Psoas muscle (tissue), 8 donors: ENCODE results near the gene HAND1. TPM values are rescaled to one million over a fixed set of nuclear protein-coding genes. Genes with fewer than 3 reads are reported as not detected.

ENCODE experiments used
- ATAC-seq, 4 donors: fragments of 200-7000 bp; cut with Tn5 transposase; one replicate each; pipeline ENCODE4 v1.9.1; 2020; ENCODE audit warnings: moderate library complexity in 3 of 4, mild to moderate bottlenecking in 2 of 4
- DNase-seq, 2 donors: peaks; one replicate each; pipeline ENCODE4 v3.0.0-alpha.2; 2020
- H3K27ac ChIP-seq: fragments of 200-600 bp; one replicate; pipeline ENCODE4 v1.8.0; 2022
- H3K27me3 ChIP-seq, 3 donors: fragments of 200-600 bp in 1 of 3; one replicate each; pipeline versions ENCODE4 v1.6.1 to v1.8.0; 2013 to 2022; ENCODE audit warnings: low read length in 2 of 3, mild to moderate bottlenecking in 2 of 3, moderate library complexity in 1 of 3; ENCODE audit not compliant: insufficient read depth in 3 of 3
- H3K36me3 ChIP-seq, 2 donors: fragments of 200-600 bp in 1 of 2; one replicate each; pipeline versions ENCODE4 v1.6.1 to v1.8.0; 2013 to 2022; ENCODE audit warnings: low read depth in 1 of 2, mild to moderate bottlenecking in 1 of 2, moderate library complexity in 1 of 2; ENCODE audit not compliant: insufficient read depth in 1 of 2
- H3K4me1 ChIP-seq: fragments of 200-600 bp; one replicate; pipeline ENCODE4 v1.8.0; 2022
- H3K4me3 ChIP-seq: fragments of 200-600 bp; one replicate; pipeline ENCODE4 v1.8.0; 2022; ENCODE audit warnings: mild to moderate bottlenecking
- H3K9me3 ChIP-seq: fragments of 200-600 bp; one replicate; pipeline ENCODE4 v1.8.0; 2022
- WGBS, 3 donors: extraction: QIAGEN DNeasy Blood & Tissue Kit; methylation state at CpG; one replicate each; pipeline versions ENCODE4 v1.1.6 to v1.1.7; 2013; 5-methylcytosine and 5-hydroxymethylcytosine counted together
- intact Hi-C, 2 donors: fragments of 100-400 bp; cut with DNase I; formaldehyde crosslinking; loops; one replicate each; pipeline versions ENCODE4 v1.11.0 to v1.14.2; 2022
- polyA plus RNA-seq, 3 donors: library from polyadenylated mRNA; stranded (reverse); fragments of 200-250 nt; gene quantifications; one replicate each; pipeline ENCODE4 v1.2.3, GENCODE V29; 2013
- total RNA-seq, 4 donors: library from RNA; stranded (reverse); fragmentation: NEBNext Ultra II Directional in 2 of 4; extraction: Animal tissue kit (Norgen Biotek cat#: 25700) in 2 of 4; gene quantifications; one replicate each; pipeline versions ENCODE4 v1.2.1 to v1.2.4, GENCODE V29; 2021 to 2023
- TF ChIP-seq, protein P1 (sequence below): fragments of 200-600 bp; IDR thresholded peaks from one replicate; pipeline ENCODE4 v1.8.0; 2022; ENCODE audit warnings: antibody characterized with exemption
- donor health status: healthy with polysubstance abuse.
- donor health status: DM: no; HTN: no; CAD: no; lungs with moderate emphysema.
- donor health status: Bipolar disorder and iron deficiency.
- donor health status: healthy.
- donor health status: DM: yes; HTN: yes; CAD: no.
- donor health status: DM: no; HTN: no; CAD: no.
- donor health status: DM: no; HTN: no; CAD: no.
- donor health status: DM: yes; HTN: yes; CAD: no.

The HAND1 gene
- total and polyA plus RNA-seq, 7 donors, result not detected

DNA sequence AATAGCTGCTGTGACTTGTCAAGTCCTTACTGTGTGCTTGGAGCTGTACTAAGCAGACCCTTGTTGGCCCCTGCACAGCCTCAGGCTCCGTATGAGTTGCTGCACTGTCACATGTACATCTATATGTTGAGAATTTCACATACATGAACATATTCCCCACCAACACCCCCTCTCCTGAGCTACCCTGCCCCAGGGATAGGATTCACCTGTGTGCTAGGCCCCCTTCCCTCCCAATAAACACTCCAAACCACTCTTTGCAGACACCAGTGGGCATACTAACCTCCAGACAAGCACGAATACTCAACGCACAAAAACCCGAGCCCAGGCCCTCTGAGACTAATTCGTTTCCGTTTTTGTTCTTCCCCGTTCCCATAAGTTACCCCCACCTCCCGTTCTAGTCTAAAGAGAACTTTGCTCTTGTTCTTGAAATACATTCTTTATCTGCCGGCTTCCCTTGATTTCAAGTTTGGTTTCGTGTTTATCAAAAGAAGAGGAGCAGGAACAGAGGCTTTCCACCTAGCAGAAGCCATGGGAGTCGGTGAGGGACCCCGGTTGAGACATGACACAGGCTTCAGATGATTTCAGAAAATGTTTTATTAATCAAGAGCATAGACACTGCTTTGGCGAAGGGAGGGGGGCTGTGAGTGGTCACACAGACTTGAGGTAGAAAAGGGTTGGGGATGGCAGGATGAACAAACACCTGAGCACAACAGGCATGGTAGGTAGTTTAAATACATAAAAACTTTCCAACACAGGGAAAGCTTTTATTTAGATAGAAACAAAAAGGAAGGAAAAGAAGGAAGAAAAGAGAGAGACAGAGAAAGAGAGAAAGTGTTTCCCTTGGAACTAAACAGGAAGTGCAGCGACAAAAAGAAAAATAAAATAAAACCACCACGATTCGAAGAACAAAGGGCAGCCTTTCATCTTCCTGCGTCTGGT, 3.4 kb downstream of the HAND1 start:
- no peaks in the 10 kb centered on the region for H3K9me3 ChIP-seq
- H3K4me3 ChIP-seq, result no peak overlapping the region
- no peak overlapping the region for H3K27ac ChIP-seq
- ATAC-seq (no peak), DNase-seq (peak in 1 of 2 donors; percentile 21)
- WGBS, 3 donors, result 15 to 20% (median 15%) methylated on average over 17 of the region's 17 CpGs
- intact Hi-C loops, result loop anchor here in 1 of 2 donors (10.0 kb wide), 1 partner anchor 470 kb away; the partner anchor contains the start of gene MRPL22
- peaks cover 0 to 100% (median 58%) of the 10 kb centered on the region in 3 donors for H3K27me3 ChIP-seq
- TF ChIP-seq, protein P1, sequence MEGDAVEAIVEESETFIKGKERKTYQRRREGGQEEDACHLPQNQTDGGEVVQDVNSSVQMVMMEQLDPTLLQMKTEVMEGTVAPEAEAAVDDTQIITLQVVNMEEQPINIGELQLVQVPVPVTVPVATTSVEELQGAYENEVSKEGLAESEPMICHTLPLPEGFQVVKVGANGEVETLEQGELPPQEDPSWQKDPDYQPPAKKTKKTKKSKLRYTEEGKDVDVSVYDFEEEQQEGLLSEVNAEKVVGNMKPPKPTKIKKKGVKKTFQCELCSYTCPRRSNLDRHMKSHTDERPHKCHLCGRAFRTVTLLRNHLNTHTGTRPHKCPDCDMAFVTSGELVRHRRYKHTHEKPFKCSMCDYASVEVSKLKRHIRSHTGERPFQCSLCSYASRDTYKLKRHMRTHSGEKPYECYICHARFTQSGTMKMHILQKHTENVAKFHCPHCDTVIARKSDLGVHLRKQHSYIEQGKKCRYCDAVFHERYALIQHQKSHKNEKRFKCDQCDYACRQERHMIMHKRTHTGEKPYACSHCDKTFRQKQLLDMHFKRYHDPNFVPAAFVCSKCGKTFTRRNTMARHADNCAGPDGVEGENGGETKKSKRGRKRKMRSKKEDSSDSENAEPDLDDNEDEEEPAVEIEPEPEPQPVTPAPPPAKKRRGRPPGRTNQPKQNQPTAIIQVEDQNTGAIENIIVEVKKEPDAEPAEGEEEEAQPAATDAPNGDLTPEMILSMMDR, result no peak
- peaks cover 52% of the 10 kb centered on the region for H3K4me1 ChIP-seq
- no peaks in the 10 kb centered on the region for H3K36me3 ChIP-seq

DNA sequence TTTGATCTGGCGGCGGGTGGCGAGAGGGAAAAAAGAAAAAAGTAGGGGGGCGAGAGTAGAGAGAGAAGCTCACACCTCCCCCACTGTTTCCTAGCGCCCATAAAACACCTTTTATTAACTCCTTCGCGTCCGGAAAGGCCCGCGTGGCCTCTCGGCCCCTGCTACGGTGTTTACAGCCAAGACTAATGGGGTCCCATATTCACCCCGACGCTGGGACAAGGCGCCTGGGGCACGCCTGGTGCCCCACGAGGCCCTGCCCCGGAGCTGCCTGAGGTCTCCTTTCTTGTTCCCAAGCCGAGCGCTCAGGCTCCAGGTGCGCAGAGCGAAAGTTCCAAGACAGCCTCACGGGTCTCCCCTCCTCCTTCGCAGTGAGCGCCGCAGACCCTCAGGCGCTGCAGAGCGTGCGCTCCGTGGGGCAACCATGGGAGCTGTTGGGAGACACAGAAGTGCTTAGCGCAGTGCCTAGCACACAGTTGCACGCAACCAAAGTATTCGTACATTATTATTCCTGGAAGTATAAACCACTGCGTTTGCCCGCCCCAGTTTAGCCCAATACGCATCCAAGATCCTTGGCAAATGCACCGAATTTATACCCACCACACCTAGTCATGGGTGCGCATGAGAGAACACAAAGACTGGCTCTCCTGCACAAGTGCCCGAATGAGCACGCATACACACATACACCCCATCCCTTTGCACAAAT, 4.3 kb downstream of the HAND1 start:
- Histone ChIP-seq H3K4me1 (peaks cover 45% of the 10 kb centered on the region), H3K36me3 (no peaks in the 10 kb centered on the region), H3K27me3 (peaks cover 0 to 93% (median 50%) of the 10 kb centered on the region in 3 donors), H3K9me3 (no peaks in the 10 kb centered on the region), H3K4me3 (peak overlapping the region; percentile 41), H3K27ac (no peak overlapping the region)
- WGBS, 3 donors, result 8 to 12% (median 10%) methylated on average over 38 to 40 of the region's 40 CpGs
- intact Hi-C loops, result loop anchor here in 1 of 2 donors (10.0 kb wide), 1 partner anchor 471 kb away; the partner anchor contains the start of gene MRPL22
- ATAC-seq, result no peak
- DNase-seq, result peak in 1 of 2 donors; percentile 30
- TF ChIP-seq, protein P1, result no peak

DNA sequence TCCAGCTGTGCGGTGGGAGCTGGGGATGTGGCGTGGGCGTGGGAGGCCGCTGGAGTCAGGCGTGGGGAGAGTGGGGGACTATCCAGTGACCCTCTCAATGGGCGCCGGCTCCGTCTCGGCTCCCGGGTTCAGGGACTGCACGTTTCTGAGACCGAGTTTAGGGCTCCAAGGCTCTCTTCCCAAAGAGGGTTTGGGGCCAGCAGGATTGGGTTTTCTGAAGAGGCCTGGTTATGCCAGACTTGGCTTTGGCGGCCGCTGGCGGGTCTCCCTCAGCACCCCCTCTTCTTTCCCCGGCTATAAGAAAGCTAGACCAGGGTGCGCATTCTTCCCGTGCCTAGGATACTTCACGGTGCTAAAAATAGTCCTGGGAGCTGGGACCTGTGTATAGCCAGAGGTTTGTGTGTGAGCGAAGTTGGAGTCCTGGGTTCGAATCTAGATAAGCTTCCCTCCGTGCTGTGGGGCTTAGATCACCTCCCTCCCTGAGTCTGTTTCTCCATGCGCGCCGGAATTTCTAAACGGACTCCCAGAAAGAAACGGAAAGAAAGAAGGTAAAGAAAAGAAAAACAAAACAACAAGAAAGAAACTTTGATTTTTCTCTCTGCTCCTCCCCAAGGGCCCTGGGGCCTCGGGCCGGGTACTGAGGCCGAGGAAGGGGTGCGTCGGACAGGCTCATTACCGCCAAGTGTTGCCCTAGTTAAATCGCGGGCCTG, 5.0 kb downstream of the HAND1 start:
- TF ChIP-seq, protein P1, result no peak
- no peaks in the 10 kb centered on the region for H3K9me3 ChIP-seq
- peaks cover 40% of the 10 kb centered on the region for H3K4me1 ChIP-seq
- H3K27ac ChIP-seq, result no peak overlapping the region
- intact Hi-C loops, result loop anchor here in 1 of 2 donors (10.0 kb wide), 1 partner anchor 472 kb away; the partner anchor contains the start of gene MRPL22
- ATAC-seq (peak in 3 of 4 donors; percentile 26 to 45 (median 40)), DNase-seq (peak in 1 of 2 donors; percentile 38)
- H3K4me3 ChIP-seq, result peak overlapping the region; percentile 41
- WGBS, 3 donors, result 3 to 6% (median 5%) methylated on average over 35 of the region's 35 CpGs
- no peaks in the 10 kb centered on the region for H3K36me3 ChIP-seq
- peaks cover 0 to 88% (median 49%) of the 10 kb centered on the region in 3 donors for H3K27me3 ChIP-seq
